Ishikawa (cell line): ENCODE results near the gene MYRIP.

Source experiments
- RAD21 ChIP-seq: IDR thresholded peaks from 2 replicates; pipeline ENCODE4 v1.6.1; 2012; ENCODE audit warnings: low read depth
- TCF12 ChIP-seq: IDR thresholded peaks from 2 replicates; pipeline ENCODE4 v1.6.1; 2012; ENCODE audit warnings: low read depth
- YY1 ChIP-seq: IDR thresholded peaks from 2 replicates; pipeline ENCODE4 v1.6.1; 2012; ENCODE audit warnings: low read depth
- TF ChIP-seq, protein P1 (sequence below): IDR thresholded peaks from 2 replicates; pipeline ENCODE4 v1.6.1; 2012; ENCODE audit warnings: low read depth, mild to moderate bottlenecking
- TF ChIP-seq, protein P2 (sequence below): IDR thresholded peaks from 2 replicates; pipeline ENCODE4 v1.6.1; 2012

DNA sequence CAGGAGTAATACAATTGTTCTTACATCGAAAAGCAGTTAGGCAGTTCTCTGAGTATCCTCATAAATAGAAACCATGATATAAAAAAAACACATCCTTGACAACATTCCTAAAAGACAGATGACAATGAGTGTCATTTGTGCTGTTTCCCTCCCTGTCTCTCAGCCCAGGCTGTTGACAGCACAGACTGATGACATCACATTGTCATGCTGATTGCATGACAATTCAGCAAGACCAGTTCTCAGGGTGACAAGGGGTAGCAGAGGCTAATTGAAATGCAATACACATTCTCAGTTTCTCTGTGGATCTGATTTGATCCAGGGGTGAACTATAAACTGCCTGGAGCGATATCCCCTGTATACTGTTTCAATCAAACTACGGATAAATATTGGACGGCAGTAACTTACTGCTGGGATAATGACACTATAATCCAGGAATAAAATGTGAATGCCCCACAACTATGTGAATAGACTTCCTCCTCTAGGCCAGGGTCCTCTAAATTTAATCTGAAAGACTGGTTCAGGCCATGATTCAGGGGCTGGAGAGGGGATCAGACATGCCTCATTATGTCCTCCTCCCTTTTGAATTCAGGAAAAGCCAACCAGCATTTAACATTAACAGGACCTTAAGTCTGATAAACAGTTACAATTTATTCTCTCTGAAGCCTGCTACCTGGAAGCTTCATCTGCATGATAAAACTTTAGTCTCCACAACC lies 483.4 kb downstream of the MYRIP start:
- TF ChIP-seq, protein P1, sequence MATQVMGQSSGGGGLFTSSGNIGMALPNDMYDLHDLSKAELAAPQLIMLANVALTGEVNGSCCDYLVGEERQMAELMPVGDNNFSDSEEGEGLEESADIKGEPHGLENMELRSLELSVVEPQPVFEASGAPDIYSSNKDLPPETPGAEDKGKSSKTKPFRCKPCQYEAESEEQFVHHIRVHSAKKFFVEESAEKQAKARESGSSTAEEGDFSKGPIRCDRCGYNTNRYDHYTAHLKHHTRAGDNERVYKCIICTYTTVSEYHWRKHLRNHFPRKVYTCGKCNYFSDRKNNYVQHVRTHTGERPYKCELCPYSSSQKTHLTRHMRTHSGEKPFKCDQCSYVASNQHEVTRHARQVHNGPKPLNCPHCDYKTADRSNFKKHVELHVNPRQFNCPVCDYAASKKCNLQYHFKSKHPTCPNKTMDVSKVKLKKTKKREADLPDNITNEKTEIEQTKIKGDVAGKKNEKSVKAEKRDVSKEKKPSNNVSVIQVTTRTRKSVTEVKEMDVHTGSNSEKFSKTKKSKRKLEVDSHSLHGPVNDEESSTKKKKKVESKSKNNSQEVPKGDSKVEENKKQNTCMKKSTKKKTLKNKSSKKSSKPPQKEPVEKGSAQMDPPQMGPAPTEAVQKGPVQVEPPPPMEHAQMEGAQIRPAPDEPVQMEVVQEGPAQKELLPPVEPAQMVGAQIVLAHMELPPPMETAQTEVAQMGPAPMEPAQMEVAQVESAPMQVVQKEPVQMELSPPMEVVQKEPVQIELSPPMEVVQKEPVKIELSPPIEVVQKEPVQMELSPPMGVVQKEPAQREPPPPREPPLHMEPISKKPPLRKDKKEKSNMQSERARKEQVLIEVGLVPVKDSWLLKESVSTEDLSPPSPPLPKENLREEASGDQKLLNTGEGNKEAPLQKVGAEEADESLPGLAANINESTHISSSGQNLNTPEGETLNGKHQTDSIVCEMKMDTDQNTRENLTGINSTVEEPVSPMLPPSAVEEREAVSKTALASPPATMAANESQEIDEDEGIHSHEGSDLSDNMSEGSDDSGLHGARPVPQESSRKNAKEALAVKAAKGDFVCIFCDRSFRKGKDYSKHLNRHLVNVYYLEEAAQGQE = no peak
- TF ChIP-seq, protein P2, sequence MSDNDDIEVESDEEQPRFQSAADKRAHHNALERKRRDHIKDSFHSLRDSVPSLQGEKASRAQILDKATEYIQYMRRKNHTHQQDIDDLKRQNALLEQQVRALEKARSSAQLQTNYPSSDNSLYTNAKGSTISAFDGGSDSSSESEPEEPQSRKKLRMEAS = no peak
- no peak for TF ChIP-seq YY1
- TF ChIP-seq RAD21 = no peak
- TF ChIP-seq TCF12 = no peak
